HEK293 (cell line): ENCODE data around the gene HSBP1.

Experiments used
- CTCF ChIA-PET: fragments of 350-600 bp; formaldehyde crosslinking; extraction: SDS; loops from one replicate; lab custom pipeline; 2021; ENCODE audit warnings: antibody characterized with exemption; lab: Yijun Ruan, JAX
- POLR2A ChIA-PET: fragments of 300-600 bp; formaldehyde crosslinking; extraction: SDS; loops from one replicate; lab custom pipeline; 2020; ENCODE audit warnings: antibody characterized with exemption, inconsistent platforms; lab: Yijun Ruan, JAX
- H3K27ac ChIP-seq: fragments of 200-500 bp; sonication (Bioruptor generic); 2 replicates; pipeline ENCODE4 v1.5.1; 2014; ENCODE audit warnings: low read depth, low read length, control low read depth, inconsistent platforms; ENCODE audit errors: extremely low read depth
- H3K36me3 ChIP-seq, 2 experiments: fragments of 200-500 bp in 1 of 2; sonication (Bioruptor generic) in 1 of 2; 1 replicate in 1 of 2; 2 replicates in 1 of 2; pipeline ENCODE4 v1.5.1; 2014 to 2017; ENCODE audit warnings: inconsistent platforms in 2 of 2, low read length in 2 of 2; ENCODE audit not compliant: control insufficient read depth in 2 of 2, insufficient read depth in 1 of 2
- H3K4me1 ChIP-seq: fragments of 200-500 bp; sonication (Bioruptor generic); 2 replicates; pipeline ENCODE4 v1.5.1; 2014; ENCODE audit warnings: mild to moderate bottlenecking, low read length, inconsistent platforms; ENCODE audit not compliant: control insufficient read depth, insufficient read depth
- H3K4me3 ChIP-seq: 2 replicates; pipeline ENCODE4 v1.5.1; 2011; ENCODE audit warnings: low read depth, mild to moderate bottlenecking, control low read depth, low read length, moderate library complexity
- H3K9me3 ChIP-seq: fragments of 200-500 bp; sonication (Bioruptor generic); 2 replicates; pipeline ENCODE4 v1.5.1; 2014; ENCODE audit warnings: low read depth, low read length, inconsistent platforms; ENCODE audit not compliant: control insufficient read depth, insufficient read depth
- FEZF1 ChIP-seq: fragments of 450-650 bp; formaldehyde crosslinking; IDR thresholded peaks from 2 replicates; pipeline ENCODE4 v1.5.1; 2016; ENCODE audit warnings: missing biosample characterization, missing genetic modification characterization
- HOXD13 ChIP-seq: sonication (generic); formaldehyde crosslinking; IDR thresholded peaks from 2 replicates; pipeline ENCODE4 v1.8.0; 2022; ENCODE audit warnings: missing genetic modification reagents, borderline replicate concordance
- KLF1 ChIP-seq: fragments of 450-650 bp; formaldehyde crosslinking; IDR thresholded peaks from 2 replicates; pipeline ENCODE4 v1.5.1; 2016; ENCODE audit warnings: missing biosample characterization, missing genetic modification characterization
- KLF10 ChIP-seq: fragments of 450-650 bp; IDR thresholded peaks from 2 replicates; pipeline ENCODE4 v1.5.1; 2018; ENCODE audit warnings: missing biosample characterization, mild to moderate bottlenecking, missing genetic modification characterization
- PRDM1 ChIP-seq: fragments of 450-650 bp; formaldehyde crosslinking; IDR thresholded peaks from 2 replicates; pipeline ENCODE4; 2016; ENCODE audit warnings: missing biosample characterization, missing genetic modification characterization
- SCRT2 ChIP-seq: fragments of 450-650 bp; formaldehyde crosslinking; IDR thresholded peaks from 2 replicates; pipeline ENCODE4 v1.5.1; 2016; ENCODE audit warnings: missing biosample characterization, missing genetic modification characterization
- TCF7L2 ChIP-seq: IDR thresholded peaks from 2 replicates; pipeline ENCODE4 v1.6.1; 2011; ENCODE audit warnings: low read depth, mild to moderate bottlenecking, inconsistent platforms, low read length, moderate library complexity, borderline replicate concordance
- WT1 ChIP-seq: fragments of 450-650 bp; formaldehyde crosslinking; IDR thresholded peaks from 2 replicates; pipeline ENCODE4 v1.5.1; 2016; ENCODE audit warnings: missing biosample characterization, missing genetic modification characterization
- ZBTB49 ChIP-seq: fragments of 450-650 bp; formaldehyde crosslinking; IDR thresholded peaks from 2 replicates; pipeline ENCODE4 v1.5.1; 2016; ENCODE audit warnings: missing biosample characterization, missing genetic modification characterization, low read depth
- ZEB2 ChIP-seq: fragments of 450-650 bp; formaldehyde crosslinking; IDR thresholded peaks from 2 replicates; pipeline ENCODE4 v1.5.1; 2016; ENCODE audit warnings: missing biosample characterization, missing genetic modification characterization
- ZFP37 ChIP-seq: fragments of 450-650 bp; formaldehyde crosslinking; IDR thresholded peaks from 2 replicates; pipeline ENCODE4 v1.5.1; 2016; ENCODE audit warnings: missing biosample characterization, missing genetic modification characterization
- ZFP41 ChIP-seq: fragments of 450-650 bp; formaldehyde crosslinking; IDR thresholded peaks from 2 replicates; pipeline ENCODE4 v1.5.1; 2016; ENCODE audit warnings: missing biosample characterization, missing genetic modification characterization, borderline replicate concordance
- ZIC2 ChIP-seq: fragments of 450-650 bp; formaldehyde crosslinking; IDR thresholded peaks from 2 replicates; pipeline ENCODE4 v1.5.1; 2016; ENCODE audit warnings: missing biosample characterization, missing genetic modification characterization
- ZNF121 ChIP-seq: fragments of 450-650 bp; formaldehyde crosslinking; IDR thresholded peaks from 2 replicates; pipeline ENCODE4 v1.5.1; 2016; ENCODE audit warnings: missing biosample characterization, missing genetic modification characterization
- ZNF169 ChIP-seq: fragments of 450-650 bp; formaldehyde crosslinking; IDR thresholded peaks from 2 replicates; pipeline ENCODE4 v1.5.1; 2016; ENCODE audit warnings: missing biosample characterization, missing genetic modification characterization
- ZNF175 ChIP-seq: fragments of 450-650 bp; formaldehyde crosslinking; IDR thresholded peaks from 2 replicates; pipeline ENCODE4 v1.5.1; 2016; ENCODE audit warnings: missing biosample characterization, missing genetic modification characterization
- ZNF184 ChIP-seq: fragments of 450-650 bp; IDR thresholded peaks from 2 replicates; pipeline ENCODE4 v1.5.1; 2018; ENCODE audit warnings: missing biosample characterization, mild to moderate bottlenecking, missing genetic modification characterization
- ZNF202 ChIP-seq: fragments of 450-650 bp; formaldehyde crosslinking; IDR thresholded peaks from 2 replicates; pipeline ENCODE4 v1.5.1; 2016; ENCODE audit warnings: missing biosample characterization, missing genetic modification characterization, borderline replicate concordance
- ZNF239 ChIP-seq: fragments of 450-650 bp; formaldehyde crosslinking; IDR thresholded peaks from 2 replicates; pipeline ENCODE4 v1.5.1; 2016; ENCODE audit warnings: missing biosample characterization, missing genetic modification characterization
- ZNF280D ChIP-seq: fragments of 450-650 bp; formaldehyde crosslinking; IDR thresholded peaks from 2 replicates; pipeline ENCODE4 v1.5.1; 2016; ENCODE audit warnings: missing biosample characterization, missing genetic modification characterization
- ZNF335 ChIP-seq: fragments of 450-650 bp; formaldehyde crosslinking; conservative IDR thresholded peaks from 2 replicates; pipeline ENCODE4 v1.5.1; 2016; ENCODE audit warnings: missing biosample characterization, missing genetic modification characterization
- ZNF423 ChIP-seq: fragments of 450-650 bp; formaldehyde crosslinking; IDR thresholded peaks from 2 replicates; pipeline ENCODE4 v1.5.1; 2016; ENCODE audit warnings: missing biosample characterization, missing genetic modification characterization
- ZNF488 ChIP-seq: fragments of 450-650 bp; formaldehyde crosslinking; IDR thresholded peaks from 2 replicates; pipeline ENCODE4 v1.5.1; 2016; ENCODE audit warnings: missing biosample characterization, missing genetic modification characterization
- ZNF544 ChIP-seq: fragments of 450-650 bp; formaldehyde crosslinking; IDR thresholded peaks from 2 replicates; pipeline ENCODE4 v1.5.0; 2017; ENCODE audit warnings: missing biosample characterization, missing genetic modification characterization
- ZNF629 ChIP-seq: fragments of 450-650 bp; formaldehyde crosslinking; IDR thresholded peaks from 2 replicates; pipeline ENCODE4 v1.5.1; 2017; ENCODE audit warnings: missing biosample characterization, missing genetic modification characterization
- ZXDB ChIP-seq: fragments of 450-650 bp; formaldehyde crosslinking; IDR thresholded peaks from 2 replicates; pipeline ENCODE4 v1.5.1; 2016; ENCODE audit warnings: missing biosample characterization, missing genetic modification characterization
- TF ChIP-seq, protein P1 (sequence below): fragments of 450-650 bp; formaldehyde crosslinking; conservative IDR thresholded peaks from 2 replicates; pipeline ENCODE4 v1.5.1; 2016; ENCODE audit warnings: low read depth, missing biosample characterization, missing genetic modification characterization
- TF ChIP-seq, protein P2 (sequence below): fragments of 450-650 bp; formaldehyde crosslinking; IDR thresholded peaks from 2 replicates; pipeline ENCODE4 v1.5.1; 2016; ENCODE audit warnings: missing biosample characterization, missing genetic modification characterization

Gene HSBP1

GRCh38 chr16:83779886-83780285 lies 27.9 kb upstream of the HSBP1 start:
- CTCF ChIA-PET = no interaction called here
- POLR2A ChIA-PET = interaction anchor here (0.8 kb wide), 1 partner anchor 30 kb away, joined by 3 read pairs; no protein-coding TSS in a partner anchor
- TF ChIP-seq, protein P1, sequence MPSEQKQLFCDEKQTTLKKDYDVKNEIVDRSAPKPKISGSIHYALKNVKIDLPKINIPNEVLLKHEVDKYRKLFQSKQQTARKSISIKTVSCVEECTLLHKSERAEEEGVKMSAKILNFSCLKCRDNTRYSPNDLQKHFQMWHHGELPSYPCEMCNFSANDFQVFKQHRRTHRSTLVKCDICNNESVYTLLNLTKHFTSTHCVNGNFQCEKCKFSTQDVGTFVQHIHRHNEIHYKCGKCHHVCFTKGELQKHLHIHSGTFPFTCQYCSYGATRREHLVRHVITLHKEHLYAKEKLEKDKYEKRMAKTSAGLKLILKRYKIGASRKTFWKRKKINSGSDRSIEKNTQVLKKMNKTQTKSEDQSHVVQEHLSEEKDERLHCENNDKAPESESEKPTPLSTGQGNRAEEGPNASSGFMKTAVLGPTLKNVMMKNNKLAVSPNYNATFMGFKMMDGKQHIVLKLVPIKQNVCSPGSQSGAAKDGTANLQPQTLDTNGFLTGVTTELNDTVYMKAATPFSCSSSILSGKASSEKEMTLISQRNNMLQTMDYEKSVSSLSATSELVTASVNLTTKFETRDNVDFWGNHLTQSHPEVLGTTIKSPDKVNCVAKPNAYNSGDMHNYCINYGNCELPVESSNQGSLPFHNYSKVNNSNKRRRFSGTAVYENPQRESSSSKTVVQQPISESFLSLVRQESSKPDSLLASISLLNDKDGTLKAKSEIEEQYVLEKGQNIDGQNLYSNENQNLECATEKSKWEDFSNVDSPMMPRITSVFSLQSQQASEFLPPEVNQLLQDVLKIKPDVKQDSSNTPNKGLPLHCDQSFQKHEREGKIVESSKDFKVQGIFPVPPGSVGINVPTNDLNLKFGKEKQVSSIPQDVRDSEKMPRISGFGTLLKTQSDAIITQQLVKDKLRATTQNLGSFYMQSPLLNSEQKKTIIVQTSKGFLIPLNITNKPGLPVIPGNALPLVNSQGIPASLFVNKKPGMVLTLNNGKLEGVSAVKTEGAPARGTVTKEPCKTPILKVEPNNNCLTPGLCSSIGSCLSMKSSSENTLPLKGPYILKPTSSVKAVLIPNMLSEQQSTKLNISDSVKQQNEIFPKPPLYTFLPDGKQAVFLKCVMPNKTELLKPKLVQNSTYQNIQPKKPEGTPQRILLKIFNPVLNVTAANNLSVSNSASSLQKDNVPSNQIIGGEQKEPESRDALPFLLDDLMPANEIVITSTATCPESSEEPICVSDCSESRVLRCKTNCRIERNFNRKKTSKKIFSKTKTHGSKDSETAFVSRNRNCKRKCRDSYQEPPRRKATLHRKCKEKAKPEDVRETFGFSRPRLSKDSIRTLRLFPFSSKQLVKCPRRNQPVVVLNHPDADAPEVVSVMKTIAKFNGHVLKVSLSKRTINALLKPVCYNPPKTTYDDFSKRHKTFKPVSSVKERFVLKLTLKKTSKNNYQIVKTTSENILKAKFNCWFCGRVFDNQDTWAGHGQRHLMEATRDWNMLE = no peak
- TF ChIP-seq ZNF175 (tag by site-specific recombination) (no peak), ZNF488 (no peak), ZNF335 (tag by site-specific recombination) (no peak), ZXDB (tag by site-specific recombination) (0 out of 2 replicates have a peak, but pooled peaks have one; percentile 22), ZNF121 (tag by site-specific recombination) (no peak), FEZF1 (tag by site-specific recombination) (peak; percentile 83), ZNF184 (tag by site-specific recombination) (no peak), ZNF544 (tag by site-specific recombination) (no peak), ZFP37 (tag by site-specific recombination) (no peak), HOXD13 (CRISPR knock-in tag) (no peak), ZBTB49 (no peak), TCF7L2 (no peak), ZIC2 (tag by site-specific recombination) (no peak), ZNF202 (tag by site-specific recombination) (no peak), ZFP41 (tag by site-specific recombination) (no peak), ZNF239 (no peak), SCRT2 (tag by site-specific recombination) (no peak), ZNF629 (tag by site-specific recombination) (no peak), KLF10 (tag by site-specific recombination) (no peak), KLF1 (tag by site-specific recombination) (no peak), ZEB2 (tag by site-specific recombination) (no peak), ZNF280D (tag by site-specific recombination) (no peak), PRDM1 (no peak), ZNF423 (tag by site-specific recombination) (no peak), ZNF169 (tag by site-specific recombination) (no peak), WT1 (no peak)
- TF ChIP-seq, protein P2, sequence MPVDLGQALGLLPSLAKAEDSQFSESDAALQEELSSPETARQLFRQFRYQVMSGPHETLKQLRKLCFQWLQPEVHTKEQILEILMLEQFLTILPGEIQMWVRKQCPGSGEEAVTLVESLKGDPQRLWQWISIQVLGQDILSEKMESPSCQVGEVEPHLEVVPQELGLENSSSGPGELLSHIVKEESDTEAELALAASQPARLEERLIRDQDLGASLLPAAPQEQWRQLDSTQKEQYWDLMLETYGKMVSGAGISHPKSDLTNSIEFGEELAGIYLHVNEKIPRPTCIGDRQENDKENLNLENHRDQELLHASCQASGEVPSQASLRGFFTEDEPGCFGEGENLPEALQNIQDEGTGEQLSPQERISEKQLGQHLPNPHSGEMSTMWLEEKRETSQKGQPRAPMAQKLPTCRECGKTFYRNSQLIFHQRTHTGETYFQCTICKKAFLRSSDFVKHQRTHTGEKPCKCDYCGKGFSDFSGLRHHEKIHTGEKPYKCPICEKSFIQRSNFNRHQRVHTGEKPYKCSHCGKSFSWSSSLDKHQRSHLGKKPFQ = no peak

More at GRCh38 chr16:83779886-83780285, 27.9 kb upstream of the HSBP1 start:
- no peaks in the 10 kb centered on the region for H3K36me3 ChIP-seq
- no peak overlapping the region for H3K4me3 ChIP-seq
- peaks cover 5% of the 10 kb centered on the region; the same call in 1 of the 2 replicates for H3K4me1 ChIP-seq
- no peak overlapping the region for H3K27ac ChIP-seq
- no peaks in the 10 kb centered on the region for H3K9me3 ChIP-seq
